ENCODE results near the gene ELFN2. TPM values are rescaled to one million over a fixed set of nuclear protein-coding genes. Genes with fewer than 3 reads are reported as not detected.
A peak's percentile ranks its signal among the peaks of the same experiment; 100 is the strongest.

The ELFN2 gene
- total and polyA plus RNA-seq, 2 donors (not counting 3 experiments of a cell fraction or from before 2014, with no cell fraction given), result 0.41 to 1.3 TPM

GRCh38 chr22:37431366-37431765, 4.1 kb upstream of the ELFN2 start:
- H3K4me1 ChIP-seq (ENCODE audit: control insufficient read depth, extremely low read depth, insufficient read depth, low read length), result peaks cover 24% of the 10 kb centered on the region
- dilution Hi-C loops (cut with MboI; ENCODE audit: extremely low pct_ligation_motif_present, low sequenced_read_pairs), result no loop called here
- DNase-seq (ENCODE audit: low read depth, low spot score) (peak; percentile 20), FAIRE-seq (no peak)
- peak overlapping the region; percentile 44 for H3K4me2 ChIP-seq (ENCODE audit: insufficient read depth, low read length)
- H3K79me2 ChIP-seq (ENCODE audit: control insufficient read depth, insufficient read depth, low read length), result no peaks in the 10 kb centered on the region
- H3K9me1 ChIP-seq (replicated peaks; ENCODE audit: control insufficient read depth, extremely low read depth, insufficient read depth, low read length), result no peaks in the 10 kb centered on the region
- TF ChIP-seq EZH2 (IDR thresholded peaks at IDR 0.05; ENCODE audit: borderline replicate concordance, low read depth, low read length, severe bottlenecking) (no peak), POLR2AphosphoS5 (IDR thresholded peaks at IDR 0.05; ENCODE audit: insufficient read depth, low read depth, low read length) (no peak), JUN (IDR thresholded peaks at IDR 0.05; ENCODE audit: borderline replicate concordance, insufficient read depth, insufficient read length, low read depth) (no peak), CTCF (IDR thresholded peaks at IDR 0.05; ENCODE audit: extremely low read depth in 1 of 2, insufficient read depth in 1 of 2, low read depth in 1 of 2, low read length in 2 of 2) (no peak), MAX (IDR thresholded peaks at IDR 0.05; ENCODE audit: insufficient read depth, insufficient read length) (no peak), FOS (IDR thresholded peaks at IDR 0.05; ENCODE audit: borderline replicate concordance, insufficient read depth, low read length) (no peak), POLR2A (IDR thresholded peaks at IDR 0.05; ENCODE audit: low read depth, low read length) (no peak), MYC (IDR thresholded peaks at IDR 0.05; ENCODE audit: low read depth, low read length) (no peak), GATA2 (IDR thresholded peaks at IDR 0.05; ENCODE audit: insufficient read depth, insufficient read length, low read depth, low read length) (no peak)
- peak overlapping the region; percentile 65 for H2AFZ ChIP-seq (ENCODE audit: low read depth, low read length)
- CTCF ChIA-PET, result interaction anchor here (0.7 to 5.0 kb wide), 8 partner anchors 11 to 172 kb away, joined by 3 to 33 read pairs (median 3); no protein-coding TSS in a partner anchor
- H3K36me3 ChIP-seq (ENCODE audit: control insufficient read depth in 2 of 2, extremely low read depth in 1 of 2, insufficient read depth in 2 of 2, low read length in 2 of 2), result no peaks in the 10 kb centered on the region
- H3K9ac ChIP-seq (replicated peaks; ENCODE audit: extremely low read depth, insufficient read depth, low read length), result peak overlapping the region; percentile 64
- peak overlapping the region; percentile 91 for H3K27ac ChIP-seq (ENCODE audit: insufficient read depth, low read depth, low read length)
- POLR2A ChIA-PET, result interaction anchor here (1.2 kb wide), 1 partner anchor 24 kb away, joined by 6 read pairs; no protein-coding TSS in a partner anchor
- BruUV-seq (replicated peaks), result no TSS peak
- no peak overlapping the region for H3K4me3 ChIP-seq (replicated peaks in 1 of 3; ENCODE audit: insufficient read depth in 1 of 3, low read depth in 1 of 3, low read length in 3 of 3)
- peaks cover 6% of the 10 kb centered on the region for H3K9me3 ChIP-seq (replicated peaks; ENCODE audit: control insufficient read depth, insufficient read depth, low read length)
- intact Hi-C loops (cut with micrococcal nuclease), result no loop called here
- H4K20me1 ChIP-seq (replicated peaks; ENCODE audit: control insufficient read depth, extremely low read depth, insufficient read depth, low read length), result no peaks in the 10 kb centered on the region
- peaks cover 0 to 1% of the 10 kb centered on the region in 2 experiments for H3K27me3 ChIP-seq (ENCODE audit: control insufficient read depth in 2 of 2, insufficient read depth in 2 of 2, low read length in 2 of 2)

Data from endothelial cell of umbilical vein (primary cell).